Transverse colon (tissue), 4 donors: ENCODE measurements around the gene WDR5B.

Experiments
- CTCF ChIP-seq, 5 experiments: fragments of 200-600 bp in 3 of 5; fragments of 450-650 bp in 2 of 5; sonication (generic) in 3 of 5; IDR thresholded peaks; 1 replicate in 2 of 5; 2 replicates in 3 of 5; pipeline ENCODE4 v1.5.1; 2016 to 2017; ENCODE audit warnings: antibody characterized with exemption in 5 of 5, inconsistent platforms in 3 of 5, mild to moderate bottlenecking in 2 of 5, moderate library complexity in 1 of 5
- EP300 ChIP-seq: sonication (generic); formaldehyde crosslinking; IDR thresholded peaks from one replicate; pipeline ENCODE4 v1.6.1; 2017; ENCODE audit warnings: antibody characterized with exemption, low read depth
- POLR2A ChIP-seq: fragments of 450-650 bp; IDR thresholded peaks from one replicate; pipeline ENCODE4 v1.6.1; 2016; ENCODE audit warnings: antibody characterized with exemption, mild to moderate bottlenecking, moderate library complexity
- POLR2AphosphoS5 ChIP-seq, 3 donors: sonication (generic); formaldehyde crosslinking; IDR thresholded peaks; one replicate each; pipeline ENCODE4 v1.6.1; 2016; ENCODE audit warnings: antibody characterized with exemption in 3 of 3

- TF ChIP-seq CTCF (IDR thresholded peaks at IDR 0.05), result no peak
- TF ChIP-seq POLR2AphosphoS5 (IDR thresholded peaks at IDR 0.05), result no peak
- no peak for TF ChIP-seq POLR2A
- TF ChIP-seq EP300, result no peak
Measured at GRCh38 chr3:122374034-122374433, 41.8 kb downstream of the WDR5B start.
